Measurements from ENCODE around the gene ITPRIPL2.

ITPRIPL2 gene

DNA sequence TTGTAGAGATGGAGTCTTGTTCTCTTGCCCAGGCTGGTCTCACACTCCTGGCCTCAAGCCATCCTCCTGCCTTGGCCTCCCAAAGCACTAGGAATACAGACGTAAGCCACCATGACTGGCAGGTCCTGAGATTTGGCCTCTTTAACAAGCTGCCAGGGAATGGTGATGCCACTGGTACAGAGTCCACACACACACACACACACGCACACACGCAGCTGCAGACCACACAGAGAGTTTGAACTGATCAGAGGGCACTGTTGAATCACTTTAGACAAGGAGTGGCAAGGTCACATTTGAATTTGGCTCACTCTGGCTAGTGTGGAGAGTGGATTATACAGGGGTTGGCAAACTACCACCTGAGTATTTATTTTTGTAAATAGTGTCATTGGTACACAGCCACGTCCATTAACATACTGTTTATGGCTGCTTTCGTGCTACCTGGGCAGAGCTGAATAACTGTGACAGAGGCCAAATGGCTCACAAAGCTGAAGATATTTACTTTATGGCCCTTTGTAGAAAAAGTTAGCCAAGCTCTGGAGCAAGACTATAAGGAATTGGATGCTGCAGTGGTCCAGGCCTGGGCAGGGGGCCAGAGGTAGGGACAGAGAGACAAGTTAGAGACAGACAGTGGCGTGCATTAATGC, 9.9 kb downstream of the ITPRIPL2 start:
- no peak for DNase-seq

- no peak for DNase-seq
Measured at GRCh38 chr16:19126300-19126699, 12.5 kb downstream of the ITPRIPL2 start.

DNA sequence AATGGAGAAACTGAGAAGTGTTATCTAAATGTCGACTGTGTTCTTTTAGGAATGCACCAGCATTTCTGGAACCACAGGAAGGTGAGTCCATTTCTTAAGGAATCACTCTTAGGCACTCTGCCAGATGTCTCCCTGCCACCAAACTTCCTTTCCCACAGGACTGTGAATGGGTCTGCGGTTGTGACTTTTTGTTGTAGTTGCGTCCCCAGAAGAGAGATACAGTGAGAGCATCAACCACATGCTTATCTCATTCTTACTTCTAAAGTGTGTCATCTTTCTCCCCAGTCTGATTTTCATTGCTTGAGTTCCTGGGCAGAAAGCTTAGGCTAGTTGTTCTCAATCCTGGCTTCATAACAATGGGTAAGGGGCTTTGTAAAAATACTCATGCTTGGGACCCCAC, 13.4 kb downstream of the ITPRIPL2 start:
- no peak for DNase-seq

DNA sequence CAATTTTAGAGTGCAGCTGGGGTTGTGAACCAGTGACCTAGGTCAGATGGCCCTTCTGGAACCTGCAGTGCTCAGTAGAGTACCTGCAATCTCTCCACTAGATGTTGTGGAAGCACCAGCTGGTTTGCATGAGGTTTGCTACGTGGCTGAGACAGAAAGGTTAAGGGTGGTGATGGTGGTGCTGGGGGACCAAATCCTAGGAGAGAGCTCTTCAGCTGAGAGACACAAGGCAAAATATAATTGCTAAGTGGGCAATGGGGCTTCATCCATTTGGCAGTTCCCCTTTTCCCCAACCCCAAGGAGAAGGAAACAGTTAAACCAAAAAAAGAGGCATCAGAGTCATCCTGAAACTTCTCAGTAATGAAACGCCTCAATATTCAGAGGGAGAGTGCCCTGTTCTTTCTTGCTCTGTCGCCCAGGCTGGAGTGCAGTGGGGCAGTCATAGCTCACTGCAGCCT, 13.9 kb downstream of the ITPRIPL2 start:
- DNase-seq: no peak

DNA sequence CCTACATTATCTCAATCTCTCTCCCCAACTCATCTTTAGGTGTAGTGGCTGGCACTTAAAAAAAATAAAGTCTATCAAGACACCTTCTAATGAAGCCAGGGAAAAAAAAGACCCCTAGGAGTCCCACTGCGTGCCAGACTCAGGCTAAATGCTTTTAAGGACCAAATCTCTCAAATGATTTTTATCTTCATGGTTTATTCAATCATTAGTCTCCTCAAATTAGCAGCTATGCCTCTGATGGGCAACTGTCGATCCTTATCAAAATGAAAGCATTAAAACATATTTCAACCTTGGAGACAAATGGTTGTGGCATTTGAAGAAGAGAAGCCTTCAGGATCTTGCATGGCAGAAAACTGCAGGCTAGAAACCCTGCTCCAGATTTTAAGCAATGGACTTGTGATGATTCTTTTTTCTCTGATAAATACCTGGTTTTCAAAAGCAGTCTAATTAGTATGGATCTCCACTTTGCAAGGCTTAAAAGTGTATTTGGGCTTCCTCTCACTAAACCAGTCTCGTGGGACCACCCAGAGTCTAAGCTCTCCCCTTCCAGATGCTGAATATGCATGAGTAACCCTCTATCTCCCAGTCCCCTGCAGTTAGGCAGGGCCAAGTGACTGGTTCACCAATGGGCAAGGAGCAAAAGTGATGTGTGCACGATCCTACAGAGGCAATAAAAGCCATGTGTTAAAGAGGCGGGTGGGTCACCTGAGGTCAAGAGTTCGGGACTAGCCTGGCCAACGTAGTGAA, 14.9 kb downstream of the ITPRIPL2 start:
- DNase-seq: no peak

DNA sequence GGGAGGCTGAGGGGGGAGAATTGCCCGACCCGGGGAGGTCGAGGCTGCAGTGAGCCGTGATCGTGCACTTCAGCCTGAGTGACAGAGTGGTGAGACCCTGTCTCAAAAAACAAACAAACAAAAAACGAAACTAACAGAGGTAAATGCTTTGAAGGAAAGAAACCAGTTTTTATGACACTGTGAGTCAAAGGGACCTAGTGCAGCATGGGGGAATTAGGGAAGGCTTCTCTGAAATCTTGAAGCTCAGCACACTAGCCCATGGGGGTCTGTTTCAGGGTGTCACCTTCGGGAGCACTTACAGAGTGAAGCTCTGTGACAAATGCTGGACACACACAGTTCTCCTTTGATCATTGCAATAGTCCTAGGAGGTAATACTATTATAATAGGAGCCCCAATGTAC, 16.6 kb downstream of the ITPRIPL2 start:
- no peak for DNase-seq

- DNase-seq: no peak
Measured at GRCh38 chr16:19130852-19131824, 17.4 kb downstream of the ITPRIPL2 start.

DNA sequence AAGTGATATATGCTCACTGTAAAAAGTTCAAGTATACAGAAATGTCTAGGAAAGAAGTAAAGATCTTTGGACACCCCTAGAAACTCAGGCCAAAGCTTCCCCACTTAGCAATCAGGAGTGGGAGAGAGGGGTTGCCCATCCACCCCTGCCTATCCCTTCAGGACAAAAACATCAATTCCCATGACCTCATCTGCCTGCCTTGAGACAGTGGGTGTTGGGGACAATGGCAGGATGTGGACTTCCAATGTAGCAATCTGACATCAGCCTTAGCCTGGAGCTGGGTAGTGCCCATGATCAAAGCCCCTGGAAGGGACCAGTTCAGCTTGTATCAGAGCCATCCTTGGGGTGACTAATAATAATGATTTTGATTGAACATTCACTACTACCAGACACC, 18.1 kb downstream of the ITPRIPL2 start:
- DNase-seq: no peak

DNA sequence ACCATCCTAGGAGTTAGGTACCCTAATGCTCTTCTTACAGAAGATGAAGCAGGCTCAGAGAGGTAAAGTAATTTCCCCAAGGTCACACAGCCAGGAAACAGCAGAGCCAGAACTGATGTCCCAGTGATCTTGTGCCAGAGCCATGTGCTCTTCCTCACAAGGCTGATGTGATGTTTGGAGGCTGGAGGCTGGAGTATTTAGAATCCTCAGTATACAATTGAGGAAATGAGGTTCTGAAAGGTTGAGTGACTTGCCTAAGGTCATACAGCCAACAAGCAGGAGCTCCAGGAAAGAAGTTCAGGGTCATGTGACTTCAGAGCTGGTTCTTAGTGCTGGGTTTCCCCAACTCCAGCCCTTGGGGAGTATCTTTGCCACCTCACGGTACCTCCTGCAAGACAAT, 18.5 kb downstream of the ITPRIPL2 start:
- DNase-seq: no peak

DNA sequence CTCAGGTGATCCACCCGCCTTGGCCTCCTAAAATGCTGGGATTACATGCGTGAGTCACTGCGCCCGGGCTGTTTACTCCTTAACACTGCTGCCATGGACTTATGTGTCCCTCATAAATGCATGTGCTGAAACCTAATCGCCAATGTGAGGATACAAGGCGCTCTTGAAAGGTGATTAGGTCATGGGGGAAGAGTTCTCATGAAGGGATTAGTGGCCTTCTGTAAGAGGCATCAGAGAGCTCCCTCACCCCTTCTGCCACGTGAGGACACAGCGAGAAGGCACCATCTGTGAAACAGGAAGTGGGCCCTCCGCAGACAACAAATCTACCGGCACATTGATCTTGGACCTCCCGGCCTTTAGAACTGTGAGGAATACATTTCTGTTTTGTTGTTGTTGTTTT, 19.1 kb downstream of the ITPRIPL2 start:
- no peak for DNase-seq

GRCh38 chr16:19133600-19133999, 19.8 kb downstream of the ITPRIPL2 start:
- no peak for DNase-seq

DNA sequence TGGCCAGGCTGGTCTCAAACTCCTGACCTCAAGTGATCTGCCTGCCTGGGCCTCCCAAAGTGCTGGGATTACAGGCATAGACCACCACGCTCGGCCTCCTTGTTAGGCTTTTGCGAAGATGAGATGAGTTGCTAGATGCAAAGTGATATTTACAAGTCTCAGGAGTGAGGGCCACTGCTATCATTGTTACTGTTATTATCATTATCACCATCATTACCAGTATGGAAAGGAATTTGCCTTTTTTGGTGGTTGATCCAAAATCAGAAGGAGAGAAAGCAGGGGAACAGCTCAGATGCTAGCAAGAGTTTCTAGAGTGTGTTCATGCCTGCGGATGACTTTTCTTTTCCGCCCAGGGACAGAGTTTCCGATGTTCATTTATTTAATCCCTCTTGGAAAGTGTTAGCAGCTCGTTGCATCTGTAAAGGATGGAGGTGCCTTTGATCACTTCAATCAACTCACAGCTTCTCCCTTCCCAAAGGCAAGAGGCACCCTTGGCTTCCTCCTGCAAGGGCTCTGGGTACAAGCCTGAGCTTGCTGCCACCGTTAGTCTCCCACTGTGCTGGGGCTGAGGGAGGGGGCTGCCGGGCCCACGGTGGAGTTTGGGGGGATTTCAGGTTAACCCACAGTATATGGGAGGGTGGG, 21.6 kb downstream of the ITPRIPL2 start:
- no peak for DNase-seq

- DNase-seq: no peak
Measured at GRCh38 chr16:19135896-19136438, 22.2 kb downstream of the ITPRIPL2 start.

- DNase-seq: no peak
Measured at GRCh38 chr16:19136549-19137196, 22.9 kb downstream of the ITPRIPL2 start.

DNA sequence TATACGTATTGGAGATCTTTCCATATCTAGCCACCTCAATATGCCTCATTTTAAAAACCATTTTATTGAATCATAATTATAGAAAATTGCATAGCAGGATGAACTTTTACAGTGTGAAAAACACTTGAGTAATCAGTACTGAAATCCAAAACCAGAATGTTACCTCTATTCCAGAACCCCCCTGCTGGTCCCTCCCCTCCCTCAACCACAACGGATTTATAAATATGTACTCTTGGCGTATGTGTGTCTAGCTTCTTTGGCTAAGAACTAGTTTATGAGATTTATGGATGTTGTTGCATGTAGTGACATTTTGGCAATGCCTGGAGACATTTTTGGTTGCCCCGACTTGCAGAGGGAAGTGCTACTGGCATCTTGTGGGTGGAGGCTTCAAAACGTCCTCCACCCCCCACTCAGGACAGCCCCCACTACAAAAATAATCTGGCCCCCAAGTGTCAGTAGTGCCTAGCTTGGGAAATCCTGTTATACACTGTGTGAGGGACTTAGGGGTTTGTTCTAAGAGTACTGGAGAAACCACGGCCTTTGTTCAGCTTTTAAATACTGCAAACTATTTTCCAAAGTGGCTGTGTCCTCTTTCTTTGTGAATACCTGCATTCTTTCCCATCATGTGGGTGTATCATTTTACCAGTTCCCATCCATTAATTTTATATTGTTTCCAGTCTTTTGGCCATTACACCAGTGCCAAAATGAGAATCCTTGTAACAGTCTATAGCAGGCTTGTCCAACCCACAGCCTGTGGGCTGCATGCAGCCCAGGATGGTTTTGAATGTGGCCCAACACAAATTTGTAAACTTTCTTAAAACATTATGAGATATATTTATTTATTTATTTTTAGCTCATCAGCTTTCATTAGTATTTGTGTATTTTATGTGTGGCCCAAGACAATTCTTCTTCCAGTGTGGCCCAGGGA, 23.7 kb downstream of the ITPRIPL2 start:
- no peak for DNase-seq

GRCh38 chr16:19138601-19139000, 24.8 kb downstream of the ITPRIPL2 start:
- no peak for DNase-seq

GRCh38 chr16:19139436-19140091, 25.8 kb downstream of the ITPRIPL2 start:
- DNase-seq: no peak

GRCh38 chr16:19140396-19140795, 26.6 kb downstream of the ITPRIPL2 start:
- DNase-seq: no peak

GRCh38 chr16:19142939-19143598, 29.3 kb downstream of the ITPRIPL2 start:
- no peak for DNase-seq

- no peak for DNase-seq
Measured at GRCh38 chr16:19143599-19143956, 29.8 kb downstream of the ITPRIPL2 start.

All from SHP77 treated with DMSO at 0.1 percent for 48 hours (cell line).